HG03064 (cell line): ENCODE results near the gene ASB3.
"Not testable (repeated sequence)": the region's sequence is repeated elsewhere in the genome, so short reads cannot be mapped to it uniquely, and the experiment has no call there.

Source experiments
- ATAC-seq: cut with Tn5 transposase; IDR thresholded peaks from one replicate; pipeline ENCODE4 v1.9.1; 2021; ENCODE audit warnings: low read depth; ENCODE audit not compliant: unreplicated experiment

Gene ASB3

DNA sequence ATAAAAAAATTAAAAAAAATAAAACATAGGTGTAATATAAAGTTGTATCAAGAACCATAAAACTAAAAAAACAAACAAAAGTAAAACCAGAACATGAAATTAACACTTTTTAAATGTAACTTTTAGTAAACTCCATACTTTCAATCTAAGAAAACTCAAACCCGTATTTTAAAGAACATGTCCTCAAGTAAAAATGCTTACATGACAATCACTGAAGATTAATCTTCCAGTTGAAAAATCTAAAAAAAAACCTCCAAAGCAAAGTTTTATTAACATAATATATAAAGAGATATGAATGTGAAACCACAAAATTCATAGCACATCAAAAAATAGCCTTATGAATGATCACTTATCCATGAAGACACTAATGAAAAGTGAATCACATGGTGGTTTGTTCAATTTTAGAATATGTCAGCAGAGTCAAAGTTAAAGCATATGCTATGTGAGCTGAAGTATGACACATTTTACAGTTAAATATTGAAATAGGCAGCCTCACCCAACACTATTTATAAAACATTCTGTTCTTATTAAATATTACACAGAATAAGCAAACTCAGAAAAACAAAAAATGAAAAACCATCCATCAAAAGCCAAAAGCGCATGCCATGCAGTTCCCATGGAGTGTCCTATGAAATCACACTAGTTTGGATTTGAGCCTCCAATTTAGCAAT lies 42.2 kb downstream of the ASB3 start:
- ATAC-seq: no peak

DNA sequence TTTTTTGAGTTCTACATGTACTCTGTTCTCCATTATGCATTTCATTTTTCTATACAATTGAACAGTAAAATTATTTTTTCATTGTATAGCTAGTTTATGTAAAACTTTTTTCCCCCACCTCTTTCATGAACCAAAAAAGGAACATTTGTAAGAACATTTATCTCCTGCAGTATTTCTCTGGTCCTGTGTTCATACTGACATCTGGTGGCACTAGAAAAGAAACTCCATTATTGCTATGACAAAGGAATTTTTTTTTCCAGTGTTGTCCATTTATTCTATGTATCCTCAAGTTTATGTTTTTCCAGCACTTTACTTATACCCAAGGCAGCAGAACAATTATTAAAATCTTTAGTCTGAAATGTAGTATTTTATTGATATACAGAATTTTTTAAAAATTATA lies 46.6 kb downstream of the ASB3 start:
- ATAC-seq: no peak

DNA sequence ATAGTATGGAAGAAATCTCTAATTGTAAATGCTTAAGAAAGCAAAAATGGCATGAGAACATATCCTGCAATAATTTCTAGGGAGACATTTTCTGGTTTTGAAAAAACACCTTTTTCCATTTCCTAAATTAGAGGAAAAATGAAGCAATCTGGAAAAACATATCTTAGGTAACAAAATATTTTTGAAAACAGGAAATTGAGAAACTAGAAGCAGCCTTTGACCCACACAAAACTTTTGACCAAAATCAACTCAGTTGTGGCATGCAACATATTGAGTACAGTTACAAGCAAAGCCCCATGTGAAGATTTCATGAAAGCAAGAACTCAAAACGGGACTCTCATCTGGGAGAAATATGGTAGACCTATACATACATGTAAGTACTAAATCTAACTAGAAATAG lies 47.7 kb downstream of the ASB3 start:
- ATAC-seq: no peak

DNA sequence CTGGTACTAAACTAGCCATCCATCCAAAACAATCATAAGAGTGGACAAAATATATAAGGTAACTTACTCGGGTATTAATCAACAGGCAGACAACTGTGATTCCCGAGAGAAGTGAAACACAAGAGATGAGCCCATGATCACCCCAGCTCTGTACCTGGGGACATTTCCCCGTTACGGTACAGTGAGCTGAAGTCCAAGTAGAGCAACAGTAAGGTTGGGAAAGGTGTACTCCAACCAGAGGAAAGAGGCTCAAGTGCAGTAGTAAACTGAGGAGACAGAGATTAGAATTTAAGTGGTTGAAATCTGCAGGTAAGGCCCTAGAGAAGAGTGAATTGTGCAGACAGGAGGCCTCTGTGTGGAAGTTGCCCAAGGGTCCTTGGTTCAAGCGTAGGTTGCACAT lies 49.7 kb downstream of the ASB3 start:
- ATAC-seq: no peak

DNA sequence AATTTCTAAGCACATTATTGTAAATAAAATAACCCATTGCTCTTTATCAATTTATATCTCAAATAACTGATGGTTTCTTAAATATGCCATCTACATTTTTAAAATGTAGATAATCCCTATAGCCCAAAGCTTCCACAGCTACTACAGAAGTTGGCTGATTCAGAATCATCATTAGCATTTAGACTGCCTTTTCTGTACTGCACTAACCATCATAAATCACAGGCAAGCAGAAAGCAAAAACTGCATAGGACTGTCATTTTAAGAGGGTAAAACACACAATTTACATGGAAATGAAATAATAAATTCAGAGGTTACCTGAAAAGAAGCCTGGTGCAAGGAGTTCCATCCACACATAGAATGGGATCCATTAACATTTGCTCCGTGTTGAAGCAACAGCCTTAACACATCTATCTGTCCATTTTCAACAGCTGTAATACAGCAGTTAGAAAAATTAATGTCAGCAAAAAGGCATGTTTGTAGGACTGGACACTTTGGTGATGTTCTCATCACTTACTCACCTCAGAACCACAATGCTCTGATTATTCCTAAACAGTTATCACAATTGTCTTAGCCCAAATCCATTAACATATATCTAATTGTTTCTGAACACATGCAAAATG lies 57.5 kb downstream of the ASB3 start:
- ATAC-seq: no peak

DNA sequence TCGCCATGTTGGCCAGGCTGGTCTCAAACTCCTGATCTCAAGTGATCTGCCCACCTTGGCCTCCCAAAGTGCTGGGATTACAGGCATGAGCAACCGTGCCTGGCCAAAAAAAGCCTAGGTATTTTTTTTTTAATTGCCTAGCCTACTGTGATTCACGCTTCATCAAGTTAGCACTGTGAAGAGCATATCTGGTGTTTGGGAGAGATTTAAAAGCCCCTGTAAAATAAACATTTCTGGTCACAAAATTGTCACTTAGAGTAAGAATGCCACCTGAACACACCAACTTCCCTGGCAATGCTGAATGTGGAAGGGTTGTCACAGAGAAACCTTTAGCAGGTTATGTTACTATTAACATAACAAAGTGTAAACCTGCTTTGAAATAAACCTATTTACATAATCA lies 58.8 kb downstream of the ASB3 start:
- ATAC-seq: no peak

DNA sequence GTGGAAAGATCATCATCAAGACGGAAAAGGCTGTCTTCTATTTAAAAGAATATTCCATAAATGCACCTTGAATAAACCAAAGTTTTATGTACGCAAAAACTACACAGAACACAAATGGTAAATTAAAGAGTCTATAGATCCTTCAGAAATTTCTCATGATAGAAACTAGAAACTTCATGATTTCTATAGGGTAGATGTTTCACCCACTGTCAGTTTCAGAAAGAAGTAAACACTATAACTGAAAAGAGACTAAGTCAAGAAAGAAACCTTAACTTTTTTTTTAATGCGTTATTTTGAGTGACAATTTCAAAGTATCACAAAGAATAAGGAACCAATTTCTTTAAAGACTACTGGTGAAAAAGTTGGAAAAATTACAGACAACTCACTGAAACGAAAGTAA lies 61.1 kb downstream of the ASB3 start:
- ATAC-seq: no peak

DNA sequence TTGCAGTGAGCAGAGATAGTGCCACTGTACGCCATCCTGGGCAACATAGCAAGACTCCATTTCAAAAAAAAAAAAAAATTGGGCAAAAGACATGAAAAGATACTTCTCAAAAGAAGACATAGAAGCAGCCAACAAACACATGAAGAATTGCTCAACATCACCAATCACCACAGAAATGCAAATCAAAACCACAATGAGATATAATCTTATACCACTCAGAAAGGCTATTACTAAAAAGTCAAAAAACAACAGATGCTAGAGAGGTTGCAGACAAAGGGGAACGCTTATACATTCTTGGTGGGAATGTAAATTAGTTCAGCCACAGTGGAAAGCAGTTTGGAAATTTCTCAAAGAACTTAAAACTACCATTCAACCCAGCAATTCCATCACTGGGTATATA lies 62.2 kb downstream of the ASB3 start:
- ATAC-seq: no peak

DNA sequence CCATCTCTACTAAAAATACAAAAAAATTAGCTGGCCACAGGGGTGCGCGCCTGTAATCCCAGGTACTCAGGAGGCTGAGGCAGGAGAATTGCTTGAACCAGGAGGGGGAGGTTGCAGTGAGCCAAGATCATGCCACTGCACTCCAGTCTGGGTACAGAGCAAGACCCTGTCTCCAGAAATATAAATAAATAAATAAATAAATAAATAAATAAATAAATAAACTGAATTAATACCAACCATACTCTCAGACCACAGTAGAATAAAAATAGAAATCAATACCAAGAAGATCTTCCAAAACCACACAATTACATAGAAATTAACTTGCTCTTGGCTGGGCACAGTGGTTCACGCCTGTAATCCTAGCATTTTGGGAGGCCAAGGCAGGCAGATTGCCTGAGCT lies 65.8 kb downstream of the ASB3 start:
- not testable (repeated sequence) for ATAC-seq

DNA sequence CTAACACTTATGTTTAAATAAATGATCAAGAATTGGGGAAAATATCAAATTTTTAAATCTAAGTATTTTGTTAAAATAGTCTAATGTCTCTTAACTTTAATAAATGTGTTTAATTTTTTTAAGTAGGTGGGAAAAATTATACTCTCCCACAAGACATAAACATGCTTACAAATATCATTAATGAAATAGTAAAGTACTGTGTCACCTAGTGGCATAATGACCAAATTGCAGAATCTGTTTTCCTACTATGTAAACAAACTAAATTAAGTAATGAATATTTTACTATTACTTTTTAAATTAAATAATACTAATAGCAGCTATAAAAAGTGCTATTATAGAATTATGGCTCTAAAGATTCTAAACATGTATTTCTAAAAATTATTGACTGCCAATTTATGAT lies 71.2 kb downstream of the ASB3 start:
- no peak for ATAC-seq

DNA sequence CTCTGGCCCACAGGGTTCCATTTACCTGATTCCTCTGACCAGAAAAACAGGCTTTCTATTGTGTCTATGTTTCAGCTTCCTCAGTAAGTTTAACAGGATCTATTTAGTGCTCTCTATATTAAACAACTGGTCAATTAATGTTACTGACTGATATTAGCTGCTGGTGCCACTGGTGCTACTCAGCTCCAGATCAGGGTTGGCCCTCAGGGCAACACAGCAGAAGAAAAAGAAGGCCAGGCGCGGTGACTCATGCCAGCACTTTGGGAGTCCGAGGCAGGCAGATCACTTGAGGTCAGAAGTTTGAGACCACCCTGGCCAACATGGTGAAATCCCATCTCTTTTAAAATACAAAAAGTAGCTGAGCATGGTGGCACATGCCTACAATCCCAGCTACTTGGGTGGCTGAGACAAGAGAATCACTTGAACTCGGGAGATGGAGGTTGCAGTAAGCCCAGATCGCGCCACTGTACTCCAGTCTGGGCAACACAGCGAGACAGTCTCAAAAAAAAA lies 75.4 kb downstream of the ASB3 start:
- no peak for ATAC-seq

DNA sequence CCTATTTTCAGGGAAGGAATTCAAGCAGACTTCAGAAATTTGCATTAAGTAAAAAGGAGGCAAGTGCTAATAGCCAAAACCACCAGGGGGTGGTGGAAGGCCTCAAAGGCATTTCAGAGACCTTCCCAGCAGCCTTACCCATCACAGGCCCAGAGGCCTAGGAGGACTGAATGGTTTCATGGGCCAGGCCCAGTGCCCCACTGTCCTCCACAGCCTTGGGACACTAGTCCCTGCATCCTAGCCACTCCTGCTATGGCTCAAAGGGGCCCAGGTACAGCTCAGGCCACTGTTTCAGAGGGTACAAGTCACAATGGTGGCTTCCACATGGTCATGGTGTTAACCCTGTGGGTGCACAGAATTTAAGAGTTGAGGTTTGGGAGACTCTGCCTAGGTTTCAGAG lies 77.8 kb downstream of the ASB3 start:
- ATAC-seq: no peak

DNA sequence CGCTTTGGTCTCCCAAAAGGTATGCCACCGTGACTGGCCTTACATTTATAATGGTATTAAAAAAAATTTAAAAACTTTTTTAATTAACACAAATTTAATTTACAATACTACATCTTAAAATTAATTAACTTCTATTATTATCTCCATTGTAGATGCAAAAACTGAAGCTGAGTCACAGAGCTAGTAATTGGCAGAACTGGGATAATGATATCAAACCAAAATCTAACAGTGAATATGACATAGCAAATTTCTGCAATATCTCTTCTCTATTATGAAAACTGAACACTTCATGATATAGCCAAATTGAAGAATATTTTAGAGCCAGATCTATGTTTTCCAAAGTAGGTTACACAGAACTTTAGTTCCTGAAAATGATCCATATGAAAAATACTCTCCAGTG lies 85.5 kb downstream of the ASB3 start:
- no peak for ATAC-seq

DNA sequence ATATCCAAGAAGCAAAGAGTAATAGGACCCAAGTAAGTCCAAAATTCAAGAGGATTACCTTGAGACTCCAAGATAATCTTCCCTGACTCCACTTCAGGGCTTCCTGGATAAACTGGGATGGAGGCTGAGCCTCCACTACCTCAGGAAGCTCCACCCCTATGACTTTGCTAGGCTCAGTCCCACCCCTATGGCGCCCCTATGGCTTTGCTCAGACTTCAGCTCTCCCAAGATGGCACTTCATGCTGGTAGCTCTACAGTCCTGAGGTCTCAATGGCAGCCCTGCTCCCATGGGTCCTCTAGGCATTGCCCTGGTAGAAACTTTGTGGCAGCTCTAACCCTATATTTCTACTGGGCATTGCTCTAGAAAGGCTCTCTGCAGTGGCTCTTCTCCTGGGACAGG lies 89.1 kb downstream of the ASB3 start:
- no peak for ATAC-seq

DNA sequence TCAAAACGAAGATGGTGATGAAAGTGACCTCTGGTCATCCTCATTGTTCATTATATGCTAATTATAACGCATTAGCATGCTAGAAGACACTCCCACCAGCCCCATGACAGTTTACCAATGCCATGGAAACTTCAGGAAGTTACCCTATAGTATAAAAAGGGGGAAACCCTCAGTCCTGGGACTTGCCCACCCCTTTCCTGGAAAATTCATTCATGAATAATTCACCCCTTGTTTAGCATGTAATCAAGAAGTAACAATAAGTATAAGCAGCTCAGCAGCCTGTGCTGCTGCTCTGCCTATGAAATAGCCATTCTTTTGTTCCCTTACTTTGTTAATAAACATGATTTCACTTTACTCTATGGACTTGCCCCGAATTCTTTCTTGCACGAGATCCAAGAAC lies 89.7 kb downstream of the ASB3 start:
- ATAC-seq: no peak

DNA sequence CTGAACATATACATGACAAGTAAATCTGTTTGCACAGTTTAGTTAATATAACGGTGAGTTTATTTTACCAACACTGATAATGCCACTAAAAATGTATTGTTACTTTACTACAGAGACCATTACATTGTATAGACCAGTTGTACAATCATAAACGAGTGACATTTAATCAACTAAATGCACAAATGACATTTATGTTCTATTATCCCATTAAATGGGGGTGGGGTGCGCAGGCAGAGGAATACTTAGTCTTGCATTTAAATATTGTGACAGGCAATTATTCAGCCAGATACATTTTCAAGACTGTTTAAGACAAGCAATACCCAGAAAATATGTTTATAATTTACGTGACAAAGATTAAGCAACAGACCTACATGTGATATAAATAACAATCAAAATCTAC lies 91.2 kb downstream of the ASB3 start:
- ATAC-seq: no peak

DNA sequence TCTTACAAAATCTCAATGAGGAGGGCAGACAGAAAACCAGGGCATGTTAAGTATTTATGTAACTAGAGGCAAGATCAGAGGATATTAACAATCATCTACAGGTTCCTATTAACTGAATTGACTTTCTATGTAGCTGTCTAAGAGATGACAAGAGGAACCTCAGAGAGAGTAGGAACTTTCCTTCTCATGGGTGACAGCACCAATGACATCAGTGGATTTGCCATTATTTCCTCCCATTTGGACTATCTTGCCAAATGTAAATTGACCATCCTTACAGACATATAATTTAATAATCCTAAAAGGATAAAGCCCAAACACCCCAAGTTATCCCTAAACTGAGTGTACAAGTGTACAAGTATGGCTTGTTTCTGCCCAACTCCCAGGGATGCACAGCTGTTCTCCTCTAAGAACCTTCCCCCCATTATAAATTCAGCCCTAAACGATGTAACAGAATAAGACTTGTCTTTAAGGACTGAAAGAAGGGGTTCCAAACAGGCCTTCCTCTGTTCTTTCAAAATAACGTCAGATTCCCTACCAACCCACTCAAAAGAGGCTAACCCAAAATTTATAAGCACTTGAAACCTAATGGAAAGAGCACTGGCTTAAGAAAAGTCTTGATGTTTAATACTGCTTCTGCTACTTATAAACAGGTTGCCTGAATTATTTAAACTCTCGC lies 92.5 kb downstream of the ASB3 start:
- ATAC-seq: no peak

DNA sequence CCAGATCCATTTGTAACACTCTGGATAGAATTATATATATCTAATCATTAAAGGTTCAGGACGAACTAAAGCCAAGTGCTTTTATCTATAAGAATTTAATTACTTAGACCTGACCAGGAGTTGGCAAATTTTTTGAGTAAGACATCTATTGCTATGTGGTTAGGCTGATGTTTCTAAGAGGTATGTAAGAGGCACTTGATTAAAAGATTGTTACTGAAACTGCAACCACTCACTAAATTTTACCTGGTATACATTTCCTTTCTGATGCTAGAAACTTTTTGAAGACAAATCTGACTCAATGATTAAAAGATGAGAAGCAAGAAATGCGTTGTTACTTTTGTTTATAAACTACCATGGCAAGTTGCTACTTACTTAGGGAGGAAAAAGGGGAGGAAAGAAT lies 95.9 kb downstream of the ASB3 start:
- ATAC-seq: no peak

DNA sequence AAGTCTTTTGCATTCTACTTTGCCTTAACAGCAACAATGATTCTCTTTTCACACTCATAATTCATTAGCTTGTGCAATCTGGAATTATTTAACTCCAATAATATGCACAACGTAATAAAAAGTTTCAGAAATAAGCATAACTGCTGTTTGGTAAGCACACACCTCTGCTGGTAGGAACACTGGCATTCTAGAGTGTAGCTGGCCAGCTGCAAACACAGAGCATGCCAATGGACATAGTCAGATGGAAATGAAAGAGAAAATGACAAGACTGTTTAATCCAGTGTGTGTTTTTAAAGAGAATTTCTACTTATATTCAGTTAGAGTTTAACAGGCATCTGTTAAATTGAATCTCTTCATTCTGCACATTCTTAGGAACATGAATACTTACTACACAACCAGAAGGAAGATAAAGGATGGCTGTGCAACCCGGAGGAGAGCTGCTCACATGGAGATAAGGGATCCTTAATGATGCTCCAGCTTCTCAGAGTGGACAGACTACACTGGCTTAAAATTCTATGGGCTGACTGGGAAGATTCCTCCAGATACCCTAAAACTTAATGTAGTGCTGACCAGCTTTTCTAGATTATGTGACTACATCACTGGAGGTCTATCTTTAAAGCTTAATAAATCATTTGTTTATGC lies 113.8 kb downstream of the ASB3 start:
- ATAC-seq: no peak

DNA sequence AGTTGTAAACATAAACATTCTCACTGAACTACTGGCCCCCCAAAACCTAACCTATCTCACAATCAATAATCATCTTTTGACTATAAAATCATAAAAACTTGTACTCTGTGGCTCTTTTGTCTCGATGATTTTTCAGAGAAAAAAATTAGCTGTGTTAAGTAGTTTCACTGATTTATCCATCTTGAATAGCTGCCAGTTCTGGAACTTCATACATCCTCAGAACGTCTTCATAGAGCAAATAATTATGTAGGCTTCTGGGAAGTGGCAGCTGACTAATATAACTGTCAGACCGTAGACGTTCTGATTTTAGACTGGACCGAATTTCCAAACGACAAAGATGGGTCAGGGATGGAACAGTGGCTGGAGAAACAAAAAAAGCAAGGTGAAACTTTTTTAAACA lies 116.4 kb downstream of the ASB3 start:
- no peak for ATAC-seq

DNA sequence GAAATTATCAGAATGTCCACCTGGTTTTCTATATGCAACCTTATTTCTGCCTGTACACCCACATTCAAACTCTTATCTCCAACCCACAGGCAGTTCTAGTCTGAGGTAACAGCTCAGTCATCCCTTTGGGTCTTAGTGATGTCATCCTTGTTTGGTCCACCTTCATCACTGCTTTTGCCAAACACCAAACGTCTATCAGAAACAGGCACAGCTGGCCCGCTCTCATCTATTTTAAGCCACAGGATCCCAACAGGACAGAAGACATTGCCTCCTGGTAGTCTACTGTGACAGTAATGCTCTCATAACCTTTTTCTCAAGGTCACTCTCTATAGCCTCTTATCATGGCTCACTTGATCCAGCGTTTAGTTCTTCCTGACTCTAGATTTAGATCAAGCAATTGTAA lies 118.1 kb downstream of the ASB3 start:
- no peak for ATAC-seq

DNA sequence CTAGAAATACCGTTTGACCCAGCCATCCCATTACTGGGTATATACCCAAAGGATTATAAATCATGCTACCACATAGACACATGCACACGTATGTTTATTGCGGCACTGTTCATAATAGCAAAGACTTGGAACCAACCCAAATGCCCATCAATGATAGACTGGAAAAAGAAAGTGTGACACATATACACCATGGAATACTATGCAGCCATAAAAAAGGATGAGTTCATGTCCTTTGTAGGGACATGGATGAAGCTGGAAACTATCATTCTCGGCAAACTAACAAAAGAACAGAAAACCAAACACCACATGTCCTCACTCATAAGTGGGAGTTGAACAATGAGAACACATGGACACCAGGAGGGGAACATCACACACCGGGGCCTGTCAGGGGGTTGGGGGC lies 119.6 kb downstream of the ASB3 start:
- not testable (repeated sequence) for ATAC-seq
